Ovary (tissue), 3 donors: Measurements from ENCODE around the gene ALLC.

Experiments
- POLR2A ChIP-seq: fragments of 450-650 bp; IDR thresholded peaks from one replicate; pipeline ENCODE4 v1.6.1; 2017; ENCODE audit warnings: antibody characterized with exemption, mild to moderate bottlenecking, moderate library complexity
- TF ChIP-seq, protein P1 (sequence below), 3 donors: fragments of 450-650 bp in 2 of 3; fragments of 200-600 bp in 1 of 3; IDR thresholded peaks; one replicate each; pipeline versions ENCODE4 v1.5.1 to v1.8.0; 2016 to 2022; ENCODE audit warnings: antibody characterized with exemption in 3 of 3, mild to moderate bottlenecking in 1 of 3
- donor health status: DM: no; HTN: no; CAD: no.

DNA sequence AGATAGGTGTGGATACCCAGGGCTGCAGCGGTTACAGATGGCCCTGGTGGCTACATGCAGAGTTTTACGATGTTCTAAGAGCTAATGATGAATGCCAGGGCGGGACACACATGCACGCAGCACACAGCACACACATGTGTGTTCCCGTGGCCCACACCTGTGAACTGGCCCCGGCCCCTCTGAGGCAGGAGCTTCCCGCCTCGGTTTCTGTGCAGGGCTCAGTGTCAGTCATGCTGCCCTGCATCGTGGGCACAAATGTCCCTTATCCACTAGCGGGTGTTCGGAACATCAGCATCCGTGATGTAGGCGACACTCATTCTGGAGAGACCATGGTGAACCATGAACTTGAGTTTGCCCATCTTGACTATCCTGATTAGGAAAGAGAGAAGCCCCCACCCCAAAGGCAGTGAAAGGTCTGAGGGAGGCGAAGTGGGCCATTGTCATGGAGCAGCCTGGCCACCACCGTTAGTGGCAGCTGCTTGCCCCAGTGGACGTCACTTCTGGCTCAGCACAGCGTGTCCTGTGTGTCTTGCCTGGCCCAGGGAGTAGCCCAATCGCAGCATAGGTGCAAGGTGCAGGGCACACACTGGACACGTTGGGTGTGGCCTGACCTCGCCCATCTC is 89.1 kb downstream of the ALLC start:
- no peak for TF ChIP-seq POLR2A
- TF ChIP-seq, protein P1, sequence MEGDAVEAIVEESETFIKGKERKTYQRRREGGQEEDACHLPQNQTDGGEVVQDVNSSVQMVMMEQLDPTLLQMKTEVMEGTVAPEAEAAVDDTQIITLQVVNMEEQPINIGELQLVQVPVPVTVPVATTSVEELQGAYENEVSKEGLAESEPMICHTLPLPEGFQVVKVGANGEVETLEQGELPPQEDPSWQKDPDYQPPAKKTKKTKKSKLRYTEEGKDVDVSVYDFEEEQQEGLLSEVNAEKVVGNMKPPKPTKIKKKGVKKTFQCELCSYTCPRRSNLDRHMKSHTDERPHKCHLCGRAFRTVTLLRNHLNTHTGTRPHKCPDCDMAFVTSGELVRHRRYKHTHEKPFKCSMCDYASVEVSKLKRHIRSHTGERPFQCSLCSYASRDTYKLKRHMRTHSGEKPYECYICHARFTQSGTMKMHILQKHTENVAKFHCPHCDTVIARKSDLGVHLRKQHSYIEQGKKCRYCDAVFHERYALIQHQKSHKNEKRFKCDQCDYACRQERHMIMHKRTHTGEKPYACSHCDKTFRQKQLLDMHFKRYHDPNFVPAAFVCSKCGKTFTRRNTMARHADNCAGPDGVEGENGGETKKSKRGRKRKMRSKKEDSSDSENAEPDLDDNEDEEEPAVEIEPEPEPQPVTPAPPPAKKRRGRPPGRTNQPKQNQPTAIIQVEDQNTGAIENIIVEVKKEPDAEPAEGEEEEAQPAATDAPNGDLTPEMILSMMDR (IDR thresholded peaks at IDR 0.05) = no peak
